ENCODE measurements around the gene SLC26A6. TPM values are rescaled to one million over a fixed set of nuclear protein-coding genes. Genes with fewer than 3 reads are reported as not detected.

The SLC26A6 gene
- total and polyA plus RNA-seq, 10 of the 15 experiments (the other 5 are each of a cell fraction or from before 2014, with no cell fraction given), result 2.1 to 24.9 (median 13.3) TPM

- in situ Hi-C loops (cut with MboI), result no loop called here
- H3K4me2 ChIP-seq (ENCODE audit: control insufficient read depth, insufficient read depth), result no peak overlapping the region
- FAIRE-seq (no peak), DNase-seq (ENCODE audit: low read depth, low spot score) (no peak), ATAC-seq (no peak)
- H3K36me3 ChIP-seq (ENCODE audit: control insufficient read depth in 2 of 2, insufficient read depth in 2 of 2, low read length in 1 of 2), result no peaks in the 10 kb centered on the region
- WGBS (ENCODE audit: insufficient coverage, insufficient replicate concordance, low lambda C conversion rate, missing lambda C conversion rate), result 29% methylated on average over 8 of the region's 8 CpGs
- H3K27me3 ChIP-seq (replicated peaks in 1 of 2; ENCODE audit: control insufficient read depth in 2 of 2, insufficient read depth in 2 of 2, low read length in 1 of 2), result no peaks in the 10 kb centered on the region
- no peak overlapping the region for H2AFZ ChIP-seq (ENCODE audit: control insufficient read depth, low read depth, low read length)
- no peak overlapping the region for H3K9ac ChIP-seq (ENCODE audit: control insufficient read depth, insufficient read depth, low read length)
- H3K9me3 ChIP-seq (replicated peaks; ENCODE audit: control insufficient read depth, insufficient read depth, low read length), result no peaks in the 10 kb centered on the region
- no peaks in the 10 kb centered on the region for H3K79me2 ChIP-seq (ENCODE audit: control insufficient read depth, insufficient read depth, low read length)
- TF ChIP-seq, protein P1, sequence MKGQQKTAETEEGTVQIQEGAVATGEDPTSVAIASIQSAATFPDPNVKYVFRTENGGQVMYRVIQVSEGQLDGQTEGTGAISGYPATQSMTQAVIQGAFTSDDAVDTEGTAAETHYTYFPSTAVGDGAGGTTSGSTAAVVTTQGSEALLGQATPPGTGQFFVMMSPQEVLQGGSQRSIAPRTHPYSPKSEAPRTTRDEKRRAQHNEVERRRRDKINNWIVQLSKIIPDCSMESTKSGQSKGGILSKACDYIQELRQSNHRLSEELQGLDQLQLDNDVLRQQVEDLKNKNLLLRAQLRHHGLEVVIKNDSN (IDR thresholded peaks at IDR 0.05; ENCODE audit: borderline replicate concordance, extremely low read length, insufficient read depth, low read depth, low read length), result no peak
- TF ChIP-seq GATAD2B (conservative IDR thresholded peaks at IDR 0.05; ENCODE audit: low read depth) (no peak), ZSCAN29 (IDR thresholded peaks at IDR 0.05) (no peak), HDAC6 (IDR thresholded peaks at IDR 0.05; ENCODE audit: unreplicated experiment) (no peak), EED (IDR thresholded peaks at IDR 0.05; ENCODE audit: low read depth) (no peak), JUND (IDR thresholded peaks at IDR 0.05; ENCODE audit: low read depth, low read length) (no peak), SMARCA5 (IDR thresholded peaks at IDR 0.05) (no peak), NR2C1 (IDR thresholded peaks at IDR 0.05) (no peak), SREBF1 (IDR thresholded peaks at IDR 0.05; ENCODE audit: low read length) (no peak), SUZ12 (IDR thresholded peaks at IDR 0.05; ENCODE audit: unreplicated experiment) (no peak), ATF7 (IDR thresholded peaks at IDR 0.05; ENCODE audit: low read depth) (no peak)
- TF ChIP-seq, protein P2, sequence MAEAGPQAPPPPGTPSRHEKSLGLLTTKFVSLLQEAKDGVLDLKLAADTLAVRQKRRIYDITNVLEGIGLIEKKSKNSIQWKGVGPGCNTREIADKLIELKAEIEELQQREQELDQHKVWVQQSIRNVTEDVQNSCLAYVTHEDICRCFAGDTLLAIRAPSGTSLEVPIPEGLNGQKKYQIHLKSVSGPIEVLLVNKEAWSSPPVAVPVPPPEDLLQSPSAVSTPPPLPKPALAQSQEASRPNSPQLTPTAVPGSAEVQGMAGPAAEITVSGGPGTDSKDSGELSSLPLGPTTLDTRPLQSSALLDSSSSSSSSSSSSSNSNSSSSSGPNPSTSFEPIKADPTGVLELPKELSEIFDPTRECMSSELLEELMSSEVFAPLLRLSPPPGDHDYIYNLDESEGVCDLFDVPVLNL (IDR thresholded peaks at IDR 0.05; ENCODE audit: low read depth, low read length), result no peak
- TF ChIP-seq, protein P3, sequence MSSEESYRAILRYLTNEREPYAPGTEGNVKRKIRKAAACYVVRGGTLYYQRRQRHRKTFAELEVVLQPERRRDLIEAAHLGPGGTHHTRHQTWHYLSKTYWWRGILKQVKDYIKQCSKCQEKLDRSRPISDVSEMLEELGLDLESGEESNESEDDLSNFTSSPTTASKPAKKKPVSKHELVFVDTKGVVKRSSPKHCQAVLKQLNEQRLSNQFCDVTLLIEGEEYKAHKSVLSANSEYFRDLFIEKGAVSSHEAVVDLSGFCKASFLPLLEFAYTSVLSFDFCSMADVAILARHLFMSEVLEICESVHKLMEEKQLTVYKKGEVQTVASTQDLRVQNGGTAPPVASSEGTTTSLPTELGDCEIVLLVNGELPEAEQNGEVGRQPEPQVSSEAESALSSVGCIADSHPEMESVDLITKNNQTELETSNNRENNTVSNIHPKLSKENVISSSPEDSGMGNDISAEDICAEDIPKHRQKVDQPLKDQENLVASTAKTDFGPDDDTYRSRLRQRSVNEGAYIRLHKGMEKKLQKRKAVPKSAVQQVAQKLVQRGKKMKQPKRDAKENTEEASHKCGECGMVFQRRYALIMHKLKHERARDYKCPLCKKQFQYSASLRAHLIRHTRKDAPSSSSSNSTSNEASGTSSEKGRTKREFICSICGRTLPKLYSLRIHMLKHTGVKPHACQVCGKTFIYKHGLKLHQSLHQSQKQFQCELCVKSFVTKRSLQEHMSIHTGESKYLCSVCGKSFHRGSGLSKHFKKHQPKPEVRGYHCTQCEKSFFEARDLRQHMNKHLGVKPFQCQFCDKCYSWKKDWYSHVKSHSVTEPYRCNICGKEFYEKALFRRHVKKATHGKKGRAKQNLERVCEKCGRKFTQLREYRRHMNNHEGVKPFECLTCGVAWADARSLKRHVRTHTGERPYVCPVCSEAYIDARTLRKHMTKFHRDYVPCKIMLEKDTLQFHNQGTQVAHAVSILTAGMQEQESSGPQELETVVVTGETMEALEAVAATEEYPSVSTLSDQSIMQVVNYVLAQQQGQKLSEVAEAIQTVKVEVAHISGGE (CRISPR knock-in tag; IDR thresholded peaks at IDR 0.05), result no peak
- intact Hi-C loops (cut with micrococcal nuclease; ENCODE audit: unreplicated experiment), result no loop called here
- no peak overlapping the region for H3K4me3 ChIP-seq
- CTCF ChIA-PET, result no interaction called here
- no TSS peak for BruUV-seq (replicated peaks)
- no peaks in the 10 kb centered on the region for H3K4me1 ChIP-seq (ENCODE audit: control insufficient read depth, insufficient read depth, low read length)
- SMC1A ChIA-PET (ENCODE audit: uncharacterized antibody, unreplicated experiment), result no interaction called here
- no peaks in the 10 kb centered on the region for H4K20me1 ChIP-seq (ENCODE audit: control insufficient read depth, insufficient read depth)
- RAD21 ChIA-PET (ENCODE audit: unreplicated experiment), result no interaction called here
- H3K27ac ChIP-seq (ENCODE audit: control insufficient read depth, insufficient read depth), result no peak overlapping the region
- POLR2A ChIA-PET, result no interaction called here
Measured at GRCh38 chr3:48585411-48585810, 49.9 kb downstream of the SLC26A6 start.
